NB4 (cell line): ENCODE measurements around the gene MAGI1.

Experiments
- DNase-seq: peaks from one replicate; pipeline ENCODE4 v3.0.0; 2010; ENCODE audit warnings: low read depth
- H3K4me3 ChIP-seq: one replicate; pipeline ENCODE4 v1.5.1; 2011; ENCODE audit warnings: mild to moderate bottlenecking, low read depth, low read length, moderate library complexity
- CTCF ChIP-seq: IDR thresholded peaks from one replicate; pipeline ENCODE4 v1.5.1; 2012; ENCODE audit warnings: low read depth, low read length
- MAX ChIP-seq: IDR thresholded peaks from 2 replicates; pipeline ENCODE4 v1.6.1; 2011; ENCODE audit warnings: low read depth, low read length
- MYC ChIP-seq: IDR thresholded peaks from 2 replicates; pipeline ENCODE4 v1.6.1; 2011; ENCODE audit warnings: low read depth, low read length
- POLR2A ChIP-seq: IDR thresholded peaks from 2 replicates; pipeline ENCODE4 v1.6.1; 2011; ENCODE audit warnings: mild to moderate bottlenecking; ENCODE audit not compliant: insufficient read length; ENCODE audit errors: extremely low read depth

MAGI1 gene

GRCh38 chr3:65371053-65371452 lies 667.7 kb downstream of the MAGI1 start:
- no peak for TF ChIP-seq MYC
- TF ChIP-seq POLR2A: no peak
- TF ChIP-seq MAX: no peak
- TF ChIP-seq CTCF: no peak
- H3K4me3 ChIP-seq: no peak overlapping the region
- no peak for DNase-seq

DNA sequence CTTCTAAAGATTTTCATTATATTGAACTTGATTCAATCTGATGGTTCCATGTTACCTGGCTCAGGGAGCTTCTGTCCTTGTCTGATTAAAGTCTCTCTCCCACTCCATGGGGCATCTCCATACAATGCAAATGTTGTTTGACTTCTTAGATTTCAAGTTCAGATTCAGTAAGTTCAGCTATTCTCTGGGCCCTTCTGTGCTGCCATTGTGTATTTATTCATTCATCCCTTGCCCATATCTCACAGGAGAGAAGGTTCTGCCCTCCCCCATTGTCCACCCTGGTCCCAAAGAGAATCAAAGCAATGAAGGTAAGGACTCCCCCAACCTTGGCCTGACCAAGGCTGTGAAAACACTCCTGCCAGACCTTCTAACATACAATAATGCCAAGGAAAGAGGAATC lies 669.9 kb downstream of the MAGI1 start:
- H3K4me3 ChIP-seq: no peak overlapping the region
- TF ChIP-seq POLR2A (no peak), MAX (no peak), CTCF (no peak), MYC (no peak)
- DNase-seq: no peak

DNA sequence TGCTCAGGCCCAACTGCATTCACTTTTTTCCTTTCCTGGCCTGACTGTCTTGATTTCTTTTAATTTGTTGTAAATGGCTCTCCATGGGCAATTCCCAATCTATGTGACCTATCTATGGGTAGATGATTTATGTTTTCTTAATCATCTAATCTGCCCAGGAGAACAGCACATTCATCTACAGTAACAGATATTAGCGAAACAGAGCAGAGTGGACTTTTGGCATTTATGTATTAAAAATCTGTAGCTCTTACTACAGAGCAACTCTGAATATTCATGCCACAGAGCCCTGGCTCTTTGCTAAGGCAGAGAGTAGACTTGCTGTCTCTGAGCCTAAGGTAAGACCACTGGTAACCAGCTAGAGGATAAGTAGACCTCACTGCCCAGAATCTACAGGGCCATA lies 676.0 kb downstream of the MAGI1 start:
- no peak for DNase-seq
- H3K4me3 ChIP-seq: no peak overlapping the region
- no peak for TF ChIP-seq MAX
- no peak for TF ChIP-seq POLR2A
- no peak for TF ChIP-seq MYC
- TF ChIP-seq CTCF: no peak

GRCh38 chr3:65361448-65361847 lies 677.3 kb downstream of the MAGI1 start:
- no peak overlapping the region for H3K4me3 ChIP-seq
- TF ChIP-seq CTCF: no peak
- TF ChIP-seq MYC: no peak
- TF ChIP-seq MAX: no peak
- no peak for TF ChIP-seq POLR2A
- DNase-seq: no peak

- H3K4me3 ChIP-seq: no peak overlapping the region
- DNase-seq: no peak
- no peak for TF ChIP-seq MYC
- TF ChIP-seq POLR2A: no peak
- no peak for TF ChIP-seq CTCF
Measured at GRCh38 chr3:65356331-65357248, 682.1 kb downstream of the MAGI1 start.

DNA sequence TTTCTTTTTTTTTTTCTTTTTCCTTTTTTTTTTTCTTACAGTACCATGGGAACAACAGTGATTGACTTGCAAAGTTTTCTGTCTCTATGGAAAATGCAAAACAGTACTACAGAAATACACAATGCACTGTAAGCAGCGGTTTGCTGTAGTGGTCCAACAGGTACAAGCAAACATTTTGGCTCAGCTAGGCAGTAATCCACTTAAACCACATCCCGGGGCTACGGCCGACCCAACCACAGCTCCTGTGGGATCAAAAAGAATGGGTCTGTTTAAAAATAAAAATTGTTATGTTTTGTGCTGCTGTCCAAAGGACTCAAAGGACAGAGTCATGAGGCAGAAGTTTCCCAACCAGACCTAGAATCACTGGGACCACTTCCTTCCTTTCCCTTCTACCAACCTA lies 683.8 kb downstream of the MAGI1 start:
- TF ChIP-seq CTCF: no peak
- no peak overlapping the region for H3K4me3 ChIP-seq
- no peak for DNase-seq
